ENCODE data around the gene IQGAP3. TPM values are rescaled to one million over a fixed set of nuclear protein-coding genes. Genes with fewer than 3 reads are reported as not detected.
A peak's percentile ranks its signal among the peaks of the same experiment; 100 is the strongest.

The IQGAP3 gene
- total and polyA plus RNA-seq, 12 donors, result 0.07 to 3.8 (median 0.23) TPM

DNA sequence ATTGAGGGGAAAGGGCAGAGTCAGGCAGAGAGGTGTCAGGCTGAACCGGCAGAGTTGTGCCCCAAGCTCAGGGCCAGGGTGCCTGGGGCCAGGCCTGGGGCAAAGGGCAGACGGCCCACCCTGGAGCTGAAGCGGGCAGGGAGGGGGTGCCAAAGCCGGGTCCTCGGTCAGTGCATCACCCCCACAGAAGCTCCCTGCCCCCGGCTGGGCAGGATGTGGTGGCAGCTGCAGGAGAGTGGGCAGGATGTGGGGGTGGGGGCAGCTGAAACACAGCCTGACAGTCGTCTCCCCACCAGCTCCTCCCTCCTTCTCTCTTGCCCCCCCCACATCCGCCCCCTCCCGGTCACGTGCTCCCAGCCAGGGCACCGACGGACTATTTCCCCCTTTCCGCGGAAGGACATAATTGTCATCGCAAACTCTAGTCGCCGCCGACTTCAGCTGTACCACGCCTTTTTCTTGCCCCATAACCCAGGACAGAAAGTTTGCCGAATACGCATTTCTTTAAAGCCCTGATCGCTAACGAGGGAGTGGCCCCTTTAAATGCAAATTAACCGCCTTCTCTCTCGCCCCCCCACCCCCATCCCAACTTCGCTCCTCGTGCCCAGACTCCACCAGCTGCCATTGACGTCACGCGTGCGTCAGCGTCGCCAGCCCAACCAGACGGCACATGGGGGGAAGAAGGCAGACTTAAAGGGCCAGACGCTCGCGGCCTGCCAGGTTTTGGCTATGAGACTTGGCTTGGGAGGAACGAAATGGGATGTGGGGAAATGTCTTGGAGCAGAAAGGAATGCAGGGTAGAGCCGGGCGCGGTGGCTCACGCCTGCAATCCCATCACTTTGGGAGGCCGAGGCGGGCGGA, 67.3 kb downstream of the IQGAP3 start:
- H3K9me3 ChIP-seq, result no peaks in the 10 kb centered on the region
- 3 to 6% methylated on average over 40 to 45 of the region's 45 CpGs for WGBS, 2 donors
- peak overlapping the region in 9 of 10 donors; percentile 15 to 46 (median 41) for H3K4me3 ChIP-seq
- ATAC-seq (peak; percentile 48 to 77 (median 66)), DNase-seq (peak; percentile 99 to 100)
- no peaks in the 10 kb centered on the region for H3K27me3 ChIP-seq
- H3K27ac ChIP-seq, result peak overlapping the region; percentile 97 to 100 (median 100)
- TF ChIP-seq, protein P1, sequence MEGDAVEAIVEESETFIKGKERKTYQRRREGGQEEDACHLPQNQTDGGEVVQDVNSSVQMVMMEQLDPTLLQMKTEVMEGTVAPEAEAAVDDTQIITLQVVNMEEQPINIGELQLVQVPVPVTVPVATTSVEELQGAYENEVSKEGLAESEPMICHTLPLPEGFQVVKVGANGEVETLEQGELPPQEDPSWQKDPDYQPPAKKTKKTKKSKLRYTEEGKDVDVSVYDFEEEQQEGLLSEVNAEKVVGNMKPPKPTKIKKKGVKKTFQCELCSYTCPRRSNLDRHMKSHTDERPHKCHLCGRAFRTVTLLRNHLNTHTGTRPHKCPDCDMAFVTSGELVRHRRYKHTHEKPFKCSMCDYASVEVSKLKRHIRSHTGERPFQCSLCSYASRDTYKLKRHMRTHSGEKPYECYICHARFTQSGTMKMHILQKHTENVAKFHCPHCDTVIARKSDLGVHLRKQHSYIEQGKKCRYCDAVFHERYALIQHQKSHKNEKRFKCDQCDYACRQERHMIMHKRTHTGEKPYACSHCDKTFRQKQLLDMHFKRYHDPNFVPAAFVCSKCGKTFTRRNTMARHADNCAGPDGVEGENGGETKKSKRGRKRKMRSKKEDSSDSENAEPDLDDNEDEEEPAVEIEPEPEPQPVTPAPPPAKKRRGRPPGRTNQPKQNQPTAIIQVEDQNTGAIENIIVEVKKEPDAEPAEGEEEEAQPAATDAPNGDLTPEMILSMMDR (IDR thresholded peaks at IDR 0.05), result peak in 1 of 9 donors; percentile 9
- peaks cover 27 to 85% (median 70%) of the 10 kb centered on the region in 9 donors for H3K4me1 ChIP-seq
- intact Hi-C loops (cut with DNase I), result loop anchor here in 4 of 10 donors (5.0 to 10.0 kb wide), 6 partner anchors 43 to 387 kb away; partner anchors contain the start of genes NAXE (in 2 of the 4), GPATCH4 (in 1 of the 4), MRPL24 (in 1 of the 4) and PEAR1 (in 1 of the 4)
- H3K36me3 ChIP-seq, result no peaks in the 10 kb centered on the region

GRCh38 chr1:156504438-156504813, 67.9 kb downstream of the IQGAP3 start:
- TF ChIP-seq, protein P1 (IDR thresholded peaks at IDR 0.05), result no peak
- no peaks in the 10 kb centered on the region for H3K36me3 ChIP-seq
- H3K9me3 ChIP-seq, result no peaks in the 10 kb centered on the region
- DNase-seq (no peak), ATAC-seq (no peak)
- intact Hi-C loops (cut with DNase I), result loop anchor here in 4 of 10 donors (5.0 to 10.0 kb wide), 6 partner anchors 42 to 388 kb away; partner anchors contain the start of genes GPATCH4 (in 1 of the 4), MRPL24 (in 1 of the 4), NAXE (in 1 of the 4) and PEAR1 (in 1 of the 4)
- WGBS, 2 donors, result 24 to 27% methylated on average over 5 of the region's 5 CpGs
- H3K27ac ChIP-seq, result peak overlapping the region; percentile 97 to 100 (median 100)
- H3K4me3 ChIP-seq, result peak overlapping the region in 9 of 10 donors; percentile 15 to 46 (median 41)
- peaks cover 24 to 79% (median 64%) of the 10 kb centered on the region in 9 donors for H3K4me1 ChIP-seq
- H3K27me3 ChIP-seq, result no peaks in the 10 kb centered on the region

GRCh38 chr1:156503698-156504437, 68.5 kb downstream of the IQGAP3 start:
- H3K27ac ChIP-seq, result peak overlapping the region; percentile 97 to 100 (median 100)
- no peaks in the 10 kb centered on the region for H3K27me3 ChIP-seq
- peak overlapping the region in 8 of 10 donors; percentile 30 to 47 (median 44) for H3K4me3 ChIP-seq
- 34 to 35% methylated on average over 5 of the region's 5 CpGs for WGBS, 2 donors
- H3K4me1 ChIP-seq, result peaks cover 19 to 76% (median 60%) of the 10 kb centered on the region in 9 donors
- intact Hi-C loops (cut with DNase I), result loop anchor here in 4 of 10 donors (5.0 to 10.0 kb wide), 6 partner anchors 42 to 388 kb away; partner anchors contain the start of genes GPATCH4 (in 1 of the 4), MRPL24 (in 1 of the 4), NAXE (in 1 of the 4) and PEAR1 (in 1 of the 4)
- ATAC-seq, result no peak
- no peak for DNase-seq
- TF ChIP-seq, protein P1 (IDR thresholded peaks at IDR 0.05), result no peak
- no peaks in the 10 kb centered on the region for H3K9me3 ChIP-seq
- H3K36me3 ChIP-seq, result no peaks in the 10 kb centered on the region
